Endothelial cell (in vitro differentiated cells): ENCODE results near the gene RAPH1. TPM values are rescaled to one million over a fixed set of nuclear protein-coding genes. Genes with fewer than 3 reads are reported as not detected.
"Not testable (repeated sequence)": the region's sequence is repeated elsewhere in the genome, so short reads cannot be mapped to it uniquely, and the experiment has no call there.

ENCODE experiments used
- DNase-seq: peaks from one replicate; pipeline ENCODE4 v3.0.0; 2021; ENCODE audit warnings: low spot score
- H3K27ac Mint-ChIP-seq: one replicate; pipeline ENCODE4 v1.8.0; 2021; ENCODE audit warnings: mixed read lengths, inconsistent platforms; ENCODE audit not compliant: unreplicated experiment
- H3K27me3 Mint-ChIP-seq: one replicate; pipeline ENCODE4 v1.8.0; 2021; ENCODE audit warnings: mild to moderate bottlenecking, moderate library complexity, mixed read lengths, inconsistent platforms; ENCODE audit not compliant: unreplicated experiment
- H3K36me3 Mint-ChIP-seq: one replicate; pipeline ENCODE4 v1.8.0; 2021; ENCODE audit warnings: mild to moderate bottlenecking, low read depth, mixed read lengths, inconsistent platforms; ENCODE audit not compliant: unreplicated experiment
- H3K4me1 Mint-ChIP-seq: one replicate; pipeline ENCODE4 v1.8.0; 2021; ENCODE audit warnings: mild to moderate bottlenecking, mixed read lengths, inconsistent platforms; ENCODE audit not compliant: unreplicated experiment
- H3K4me3 Mint-ChIP-seq: one replicate; pipeline ENCODE4 v1.8.0; 2021; ENCODE audit warnings: mild to moderate bottlenecking, mixed read lengths, inconsistent platforms; ENCODE audit not compliant: unreplicated experiment
- H3K9me3 Mint-ChIP-seq: one replicate; pipeline ENCODE4 v1.8.0; 2021; ENCODE audit warnings: mixed read lengths, inconsistent platforms; ENCODE audit not compliant: unreplicated experiment
- CTCF ChIP-seq: fragments of 200-600 bp; sonication (generic); IDR thresholded peaks from one replicate; pipeline ENCODE4 v1.5.0; 2021; ENCODE audit warnings: antibody characterized with exemption; ENCODE audit not compliant: unreplicated experiment
- total RNA-seq: library from RNA; stranded (reverse); fragmentation: NEBNext Ultra II Directional; extraction: Animal tissue kit (Norgen Biotek cat#: 25700); gene quantifications from one replicate; pipeline ENCODE4 v1.2.1, GENCODE V29; 2021; ENCODE audit not compliant: unreplicated experiment

RAPH1 gene
- total RNA-seq, 1 donor from 2014 or later: 74.1 TPM

- TF ChIP-seq CTCF: no peak
- Mint-ChIP-seq H3K27me3 (no peaks in the 10 kb centered on the region), H3K4me1 (peaks cover 9% of the 10 kb centered on the region), H3K9me3 (no peaks in the 10 kb centered on the region), H3K27ac (no peak overlapping the region), H3K4me3 (no peak overlapping the region), H3K36me3 (peaks cover 4% of the 10 kb centered on the region)
- DNase-seq: no peak
Measured at GRCh38 chr2:203431391-203432185, 103.5 kb downstream of the RAPH1 start.

GRCh38 chr2:203429643-203430042 lies 105.5 kb downstream of the RAPH1 start:
- H3K27me3 Mint-ChIP-seq, H3K27ac Mint-ChIP-seq, H3K36me3 Mint-ChIP-seq, H3K4me3 Mint-ChIP-seq, DNase-seq, H3K9me3 Mint-ChIP-seq, H3K4me1 Mint-ChIP-seq: not testable (repeated sequence)

- peaks cover 4% of the 10 kb centered on the region for H3K4me1 Mint-ChIP-seq
- DNase-seq: no peak
- H3K36me3 Mint-ChIP-seq: peaks cover 4% of the 10 kb centered on the region
- no peaks in the 10 kb centered on the region for H3K27me3 Mint-ChIP-seq
- H3K4me3 Mint-ChIP-seq: peak overlapping the region; percentile 28
- no peaks in the 10 kb centered on the region for H3K9me3 Mint-ChIP-seq
- H3K27ac Mint-ChIP-seq: peak overlapping the region; percentile 32
- TF ChIP-seq CTCF: no peak
Measured at GRCh38 chr2:203427061-203427460, 108.0 kb downstream of the RAPH1 start.

GRCh38 chr2:203418271-203418670 lies 116.8 kb downstream of the RAPH1 start:
- DNase-seq: no peak
- Mint-ChIP-seq H3K27me3 (no peaks in the 10 kb centered on the region), H3K9me3 (no peaks in the 10 kb centered on the region), H3K36me3 (peaks cover 41% of the 10 kb centered on the region), H3K4me3 (peak overlapping the region; percentile 10), H3K27ac (no peak overlapping the region), H3K4me1 (peaks cover 5% of the 10 kb centered on the region)
- no peak for TF ChIP-seq CTCF

- H3K9me3 Mint-ChIP-seq: no peaks in the 10 kb centered on the region
- H3K27ac Mint-ChIP-seq: no peak overlapping the region
- H3K4me1 Mint-ChIP-seq: peaks cover 5% of the 10 kb centered on the region
- no peak for DNase-seq
- no peak for TF ChIP-seq CTCF
- H3K27me3 Mint-ChIP-seq: peaks cover 3% of the 10 kb centered on the region
- no peak overlapping the region for H3K4me3 Mint-ChIP-seq
- peaks cover 42% of the 10 kb centered on the region for H3K36me3 Mint-ChIP-seq
Measured at GRCh38 chr2:203413796-203414195, 121.3 kb downstream of the RAPH1 start.
